BJ (cell line): ENCODE data around the gene COX6B2. TPM values are rescaled to one million over a fixed set of nuclear protein-coding genes. Genes with fewer than 3 reads are reported as not detected.

Experiments
- CTCF ChIA-PET: fragments of 350-600 bp; formaldehyde crosslinking; extraction: SDS; loops from one replicate; lab custom pipeline; 2021; ENCODE audit warnings: antibody characterized with exemption, inconsistent platforms; lab: Yijun Ruan, JAX
- POLR2A ChIA-PET: fragments of 300-600 bp; sonication (Branson Sonifier 250); formaldehyde crosslinking; extraction: SDS; loops from one replicate; lab custom pipeline; 2021; ENCODE audit warnings: antibody characterized with exemption; lab: Charles Lee
- DNase-seq: peaks from one replicate; pipeline ENCODE4 v3.0.0-alpha.2; 2011; ENCODE audit warnings: low read depth
- H3K27me3 ChIP-seq: 2 replicates; pipeline ENCODE4 v1.6.0; 2011; ENCODE audit warnings: low read length; ENCODE audit not compliant: control insufficient read depth, insufficient read depth
- H3K36me3 ChIP-seq: 2 replicates; pipeline ENCODE4 v1.5.1; 2011; ENCODE audit warnings: low read length; ENCODE audit not compliant: control insufficient read depth, insufficient read depth
- H3K4me3 ChIP-seq: 2 replicates; pipeline ENCODE4 v1.5.1; 2011; ENCODE audit warnings: low read depth, mild to moderate bottlenecking, control low read depth, low read length
- polyA plus RNA-seq: library from polyadenylated mRNA; depleted of rRNA; stranded (reverse); fragments of >200 nt; gene quantifications from 2 replicates; pipeline ENCODE4 v1.2.3, GENCODE V29; 2011
- TF ChIP-seq, protein P1 (sequence below): IDR thresholded peaks from 2 replicates; pipeline ENCODE4 v1.5.1; 2011; ENCODE audit warnings: low read depth, mild to moderate bottlenecking, control low read depth, inconsistent platforms, low read length, moderate library complexity; ENCODE audit not compliant: insufficient read depth

The COX6B2 gene
- polyA plus RNA-seq, 1 experiment, result 0.58 TPM

DNA sequence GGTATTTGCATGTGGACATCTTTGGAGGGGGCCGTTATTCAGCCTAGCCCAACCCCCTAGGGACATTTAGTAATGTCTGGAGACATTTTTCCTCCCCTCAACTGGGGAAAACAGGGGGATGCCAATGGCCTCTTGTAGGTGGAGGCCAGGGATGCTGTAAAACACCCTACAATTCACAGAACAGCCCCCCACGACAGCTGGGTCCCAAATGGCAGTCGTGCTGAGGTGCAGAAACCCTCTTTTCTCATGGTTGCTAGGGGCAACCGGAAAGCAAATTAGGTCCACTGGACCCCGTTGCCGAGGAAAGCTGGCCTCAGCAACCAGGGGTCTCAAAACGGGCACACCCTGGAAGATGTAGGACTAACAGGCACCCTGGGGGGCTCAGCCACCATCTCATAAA is 44.0 kb downstream of the COX6B2 start:
- TF ChIP-seq, protein P1, sequence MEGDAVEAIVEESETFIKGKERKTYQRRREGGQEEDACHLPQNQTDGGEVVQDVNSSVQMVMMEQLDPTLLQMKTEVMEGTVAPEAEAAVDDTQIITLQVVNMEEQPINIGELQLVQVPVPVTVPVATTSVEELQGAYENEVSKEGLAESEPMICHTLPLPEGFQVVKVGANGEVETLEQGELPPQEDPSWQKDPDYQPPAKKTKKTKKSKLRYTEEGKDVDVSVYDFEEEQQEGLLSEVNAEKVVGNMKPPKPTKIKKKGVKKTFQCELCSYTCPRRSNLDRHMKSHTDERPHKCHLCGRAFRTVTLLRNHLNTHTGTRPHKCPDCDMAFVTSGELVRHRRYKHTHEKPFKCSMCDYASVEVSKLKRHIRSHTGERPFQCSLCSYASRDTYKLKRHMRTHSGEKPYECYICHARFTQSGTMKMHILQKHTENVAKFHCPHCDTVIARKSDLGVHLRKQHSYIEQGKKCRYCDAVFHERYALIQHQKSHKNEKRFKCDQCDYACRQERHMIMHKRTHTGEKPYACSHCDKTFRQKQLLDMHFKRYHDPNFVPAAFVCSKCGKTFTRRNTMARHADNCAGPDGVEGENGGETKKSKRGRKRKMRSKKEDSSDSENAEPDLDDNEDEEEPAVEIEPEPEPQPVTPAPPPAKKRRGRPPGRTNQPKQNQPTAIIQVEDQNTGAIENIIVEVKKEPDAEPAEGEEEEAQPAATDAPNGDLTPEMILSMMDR, result no peak
- ChIA-PET POLR2A (no interaction called here), CTCF (interaction anchor here (1.8 kb wide), 1 partner anchor 29 kb away, joined by 5 read pairs; the partner anchor contains the start of gene KMT5C)
- Histone ChIP-seq H3K36me3 (peaks cover 16% of the 10 kb centered on the region), H3K27me3 (no peaks in the 10 kb centered on the region), H3K4me3 (no peak overlapping the region)
- DNase-seq, result no peak

DNA sequence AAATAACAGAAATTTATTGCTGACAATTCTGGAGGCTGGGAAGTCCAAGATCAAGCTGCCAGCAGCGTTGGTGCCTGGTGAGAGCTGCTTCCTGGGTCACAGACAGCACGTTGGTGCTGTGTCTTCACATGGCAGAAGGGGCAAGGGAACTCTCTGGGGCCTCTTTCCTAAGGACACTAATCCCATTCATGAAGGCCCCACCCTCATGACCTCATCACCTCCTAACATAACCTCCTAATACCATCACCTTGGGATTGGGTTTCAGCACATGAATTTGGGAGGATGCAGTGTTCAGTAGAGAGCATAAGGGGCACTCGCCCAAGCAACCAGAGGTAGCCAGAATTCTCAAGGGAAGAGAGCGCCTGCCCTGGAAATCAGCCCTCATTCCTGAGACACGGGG is 45.1 kb downstream of the COX6B2 start:
- ChIA-PET POLR2A (no interaction called here), CTCF (interaction anchor here (1.8 kb wide), 1 partner anchor 30 kb away, joined by 5 read pairs; the partner anchor contains the start of gene KMT5C)
- Histone ChIP-seq H3K4me3 (no peak overlapping the region), H3K36me3 (peaks cover 17% of the 10 kb centered on the region), H3K27me3 (no peaks in the 10 kb centered on the region)
- DNase-seq, result no peak
- TF ChIP-seq, protein P1, result no peak

DNA sequence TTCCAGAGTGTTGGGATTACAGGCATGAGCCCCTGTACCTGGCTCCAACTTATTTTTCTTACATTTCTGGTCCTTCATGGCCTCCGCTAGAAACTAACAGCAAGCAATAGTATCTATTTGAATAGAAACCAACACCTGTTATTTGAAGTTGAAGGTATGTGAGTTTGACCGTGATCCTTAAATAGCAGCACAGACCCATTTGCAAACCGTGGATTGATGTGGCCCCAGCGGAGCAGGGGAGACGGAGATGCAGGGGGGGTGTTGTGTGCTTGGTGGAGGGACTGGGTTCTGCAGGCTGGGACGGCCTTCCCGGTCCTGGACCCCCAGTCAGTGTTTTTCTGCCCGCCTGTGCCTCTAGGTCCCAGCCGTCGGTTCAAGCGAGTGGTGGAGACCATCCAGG is 46.2 kb downstream of the COX6B2 start:
- ChIA-PET CTCF (no interaction called here), POLR2A (no interaction called here)
- DNase-seq, result no peak

DNA sequence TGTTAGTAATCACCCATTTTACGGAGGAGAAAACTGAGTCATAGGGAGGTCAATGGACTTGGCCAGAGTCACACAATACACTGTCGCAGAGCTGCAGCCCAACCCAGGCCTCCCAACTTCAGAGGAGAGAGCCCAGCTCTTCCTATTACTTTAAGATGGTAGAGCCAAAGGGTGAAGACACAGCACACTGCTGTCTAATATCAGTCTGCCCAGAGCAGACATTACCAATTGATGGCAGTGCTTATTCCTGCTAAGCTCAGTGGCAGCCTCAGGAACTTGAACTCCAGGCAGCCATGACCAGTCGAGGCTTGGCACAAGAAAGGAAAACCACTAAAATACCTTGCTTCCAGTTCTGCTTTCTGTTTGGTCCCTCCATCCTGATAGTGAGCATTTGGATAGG is 47.8 kb downstream of the COX6B2 start:
- Histone ChIP-seq H3K4me3 (no peak overlapping the region), H3K36me3 (peaks cover 29% of the 10 kb centered on the region), H3K27me3 (no peaks in the 10 kb centered on the region)
- no peak for DNase-seq
- CTCF ChIA-PET, result interaction anchor here (1.1 to 1.2 kb wide), 2 partner anchors 15 to 111 kb away, joined by 3 to 4 read pairs; no protein-coding TSS in a partner anchor
- POLR2A ChIA-PET, result no interaction called here
- TF ChIP-seq, protein P1, result no peak

More for the DNA sequence above, 46.2 kb downstream of the COX6B2 start:
- H3K36me3 ChIP-seq, result peaks cover 25% of the 10 kb centered on the region
- TF ChIP-seq, protein P1, result no peak
- no peaks in the 10 kb centered on the region for H3K27me3 ChIP-seq
- H3K4me3 ChIP-seq, result no peak overlapping the region

DNA sequence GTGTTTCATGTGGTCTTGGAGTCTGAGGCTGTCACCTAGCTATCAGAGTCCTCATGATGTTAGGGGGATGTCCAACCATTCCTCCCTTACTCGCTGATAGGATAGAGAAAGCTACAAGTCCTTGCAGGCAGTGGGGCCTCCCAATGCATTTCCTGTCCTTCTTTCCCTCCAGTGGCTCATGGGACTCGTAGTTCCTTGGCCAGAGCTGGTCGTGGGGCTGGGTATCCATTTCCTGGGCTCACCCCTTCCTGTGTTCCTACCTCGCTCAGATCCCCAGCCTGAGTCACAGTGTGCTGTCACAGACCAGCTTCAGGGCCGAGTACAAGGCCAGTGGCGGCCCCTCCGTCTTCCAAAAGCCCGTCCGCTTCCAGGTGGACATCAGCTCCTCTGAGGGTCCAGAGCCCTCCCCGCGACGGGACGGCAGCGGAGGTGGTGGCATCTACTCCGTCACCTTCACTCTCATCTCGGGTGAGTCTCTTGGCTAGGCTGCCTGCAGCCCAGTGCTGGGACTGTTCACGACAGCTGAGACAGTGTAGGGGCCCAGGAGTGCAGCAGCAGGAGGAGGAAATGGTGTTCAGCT is 48.4 kb downstream of the COX6B2 start:
- ChIA-PET POLR2A (no interaction called here), CTCF (interaction anchor here (0.9 to 1.2 kb wide), 3 partner anchors 13 to 112 kb away, joined by 3 to 4 read pairs (median 3); no protein-coding TSS in a partner anchor)
- TF ChIP-seq, protein P1, result no peak
- Histone ChIP-seq H3K4me3 (no peak overlapping the region), H3K27me3 (no peaks in the 10 kb centered on the region), H3K36me3 (peaks cover 29% of the 10 kb centered on the region)
- no peak for DNase-seq
